Keratinocyte (primary cell): Measurements from ENCODE around the gene B4GAT1. TPM values are rescaled to one million over a fixed set of nuclear protein-coding genes. Genes with fewer than 3 reads are reported as not detected.
A peak's percentile ranks its signal among the peaks of the same experiment; 100 is the strongest.

Experiments used
- DNase-seq: peaks from one replicate; pipeline ENCODE4 v3.0.0-alpha.2; 2011; ENCODE audit warnings: low read depth, missing footprints, low spot score
- FAIRE-seq: peaks from 2 replicates; lab custom pipeline; 2011; peaks lifted over from hg19 to GRCh38; lab: Jason Lieb, UNC
- H2AFZ ChIP-seq: 2 replicates; pipeline ENCODE4 v1.6.0; 2012; ENCODE audit warnings: low read length, control low read depth, inconsistent platforms; ENCODE audit not compliant: control insufficient read depth
- H3K27ac ChIP-seq: 2 replicates; pipeline ENCODE4 v1.5.1; 2011; ENCODE audit warnings: low read length; ENCODE audit not compliant: control insufficient read depth, insufficient read depth
- H3K27me3 ChIP-seq: 3 replicates; pipeline ENCODE4 v1.6.0; 2011; ENCODE audit warnings: low read length; ENCODE audit not compliant: control insufficient read depth, insufficient read depth; ENCODE audit errors: extremely low read depth
- H3K36me3 ChIP-seq, 2 experiments: 2 replicates in 1 of 2; 3 replicates in 1 of 2; pipeline ENCODE4 v1.5.1; 2011; ENCODE audit warnings: low read length in 2 of 2, mild to moderate bottlenecking in 1 of 2; ENCODE audit not compliant: control insufficient read depth in 2 of 2, insufficient read depth in 2 of 2; ENCODE audit errors: extremely low read depth in 1 of 2
- H3K4me1 ChIP-seq: 3 replicates; pipeline ENCODE4 v1.5.1; 2011; ENCODE audit warnings: low read length; ENCODE audit not compliant: control insufficient read depth, insufficient read depth; ENCODE audit errors: extremely low read depth
- H3K4me2 ChIP-seq: 3 replicates; pipeline ENCODE4 v1.6.0; 2011; ENCODE audit warnings: low read depth, low read length; ENCODE audit not compliant: control insufficient read depth, insufficient read depth; ENCODE audit errors: extremely low read depth
- H3K4me3 ChIP-seq, 3 experiments: fragments of 200-600 bp in 1 of 3; sonication (generic) in 1 of 3; 2 replicates in 2 of 3; 3 replicates in 1 of 3; pipeline ENCODE4 v1.5.1; 2011 to 2016; ENCODE audit warnings: low read length in 3 of 3, mild to moderate bottlenecking in 3 of 3, control low read depth in 2 of 3, inconsistent platforms in 1 of 3, low read depth in 1 of 3, mixed read lengths in 1 of 3, mixed run types in 1 of 3, moderate library complexity in 1 of 3; ENCODE audit not compliant: control insufficient read depth in 2 of 3, insufficient read depth in 2 of 3; ENCODE audit errors: extremely low read depth in 1 of 3
- H3K79me2 ChIP-seq: 2 replicates; pipeline ENCODE4 v1.6.0; 2012; ENCODE audit warnings: low read length; ENCODE audit not compliant: control insufficient read depth, insufficient read depth
- H3K9ac ChIP-seq: 3 replicates; pipeline ENCODE4 v1.6.0; 2011; ENCODE audit warnings: low read length; ENCODE audit not compliant: control insufficient read depth, insufficient read depth; ENCODE audit errors: extremely low read depth
- H3K9me1 ChIP-seq: 3 replicates; pipeline ENCODE4 v1.6.0; 2011; ENCODE audit warnings: low read length; ENCODE audit not compliant: control insufficient read depth, insufficient read depth; ENCODE audit errors: extremely low read depth
- H3K9me3 ChIP-seq: 2 replicates; pipeline ENCODE4 v1.5.1; 2012; ENCODE audit warnings: low read depth, low read length; ENCODE audit not compliant: control insufficient read depth
- H4K20me1 ChIP-seq: 3 replicates; pipeline ENCODE4 v1.6.0; 2011; ENCODE audit warnings: low read length; ENCODE audit not compliant: control insufficient read depth, insufficient read depth; ENCODE audit errors: extremely low read depth
- EZH2 ChIP-seq: IDR thresholded peaks from one replicate; pipeline ENCODE4 v1.6.1; 2012; ENCODE audit warnings: inconsistent platforms, mild to moderate bottlenecking, low read length, moderate library complexity
- dilution Hi-C: fragments of 300-500 bp; cut with MboI; formaldehyde crosslinking; loops from one replicate; pipeline ENCODE4 v1.7.0; 2020; ENCODE audit warnings: low sequenced_read_pairs; ENCODE audit not compliant: extremely low pct_ligation_motif_present
- polyA plus RNA-seq, 5 experiments: library from polyadenylated mRNA; depleted of rRNA in 3 of 5; stranded (reverse) in 3 of 5; stranded (forward) in 1 of 5; unstranded in 1 of 5; fragments of >200 nt; gene quantifications; 1 replicate in 1 of 5; 2 replicates in 3 of 5; 3 replicates in 1 of 5; pipeline versions ENCODE4 v1.2.1 to v1.2.3, GENCODE V29; 2011 to 2012; ENCODE audit warnings: missing spikeins in 2 of 5, low read depth in 1 of 5, low replicate concordance in 1 of 5
- TF ChIP-seq, protein P1 (sequence below), 3 experiments: IDR thresholded peaks in 1 of 3; conservative IDR thresholded peaks in 1 of 3; optimal IDR thresholded peaks in 1 of 3; 2 replicates in 2 of 3; 3 replicates in 1 of 3; pipeline versions ENCODE3 to v1.5.1; 2011; ENCODE audit warnings: low read length in 3 of 3, mild to moderate bottlenecking in 3 of 3, moderate library complexity in 2 of 3, control low read depth in 1 of 3, inconsistent platforms in 1 of 3; ENCODE audit not compliant: insufficient read depth in 2 of 3; ENCODE audit errors: extremely low read depth in 1 of 3

Gene B4GAT1
- polyA plus RNA-seq, 1 donor (not counting 4 experiments of a cell fraction or from before 2014, with no cell fraction given) = 5.2 TPM

DNA sequence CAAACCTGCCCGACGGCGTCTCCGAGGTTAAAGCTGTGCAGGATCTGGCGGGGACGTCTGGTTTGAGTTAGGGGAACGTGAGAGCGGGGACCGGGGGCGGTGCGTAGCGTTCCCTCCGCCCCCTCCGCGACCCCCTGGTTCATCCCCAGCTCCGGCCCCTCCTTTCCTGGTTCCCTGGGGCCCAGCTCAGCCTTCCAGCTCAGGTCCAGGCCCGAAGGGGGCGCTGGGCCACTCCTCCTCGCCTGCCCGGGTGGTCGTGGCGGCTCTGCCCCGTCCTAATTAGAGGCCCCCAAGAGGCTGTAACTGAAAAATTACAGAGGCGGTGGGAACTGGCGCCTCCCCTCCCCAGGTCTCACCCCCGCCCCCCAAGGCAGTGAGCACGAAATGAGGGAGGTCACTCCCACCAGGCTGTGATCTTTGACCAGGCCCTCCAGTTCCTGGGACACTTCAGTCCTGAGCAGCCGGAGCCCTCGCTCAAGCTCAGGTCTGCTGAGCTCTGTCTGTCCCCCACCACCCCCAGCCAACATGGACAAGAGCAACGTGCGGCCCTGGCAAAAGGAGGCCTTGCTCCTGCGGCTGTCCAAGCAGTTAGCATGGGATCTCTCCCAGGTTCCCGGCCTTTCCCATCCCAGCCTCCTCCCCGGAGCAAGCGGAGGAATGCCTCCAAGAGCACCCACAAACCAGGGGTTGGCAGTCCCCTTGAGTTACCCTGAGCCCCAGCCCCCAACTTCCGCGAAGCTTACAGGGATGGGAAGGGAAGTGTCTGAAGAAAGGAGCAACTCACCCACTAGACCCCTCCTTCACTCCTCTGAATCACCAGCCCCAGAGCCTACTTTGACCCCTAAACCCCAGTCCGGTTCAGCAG lies 33.9 kb downstream of the B4GAT1 start:
- no peak for FAIRE-seq
- Histone ChIP-seq H3K9me3 (no peaks in the 10 kb centered on the region), H3K4me1 (peaks cover 13% of the 10 kb centered on the region), H3K9me1 (no peaks in the 10 kb centered on the region), H3K4me2 (peak overlapping the region; percentile 77), H3K27me3 (peaks cover 16% of the 10 kb centered on the region), H2AFZ (peak overlapping the region; percentile 86), H3K9ac (peak overlapping the region; percentile 54), H3K36me3 (no peaks in the 10 kb centered on the region), H3K79me2 (no peaks in the 10 kb centered on the region), H3K4me3 (peak overlapping the region in 1 of 3 experiments; percentile 46), H3K27ac (peak overlapping the region; percentile 31), H4K20me1 (no peaks in the 10 kb centered on the region)
- DNase-seq = no peak
- dilution Hi-C loops = no loop called here
- TF ChIP-seq EZH2 = no peak
- TF ChIP-seq, protein P1, sequence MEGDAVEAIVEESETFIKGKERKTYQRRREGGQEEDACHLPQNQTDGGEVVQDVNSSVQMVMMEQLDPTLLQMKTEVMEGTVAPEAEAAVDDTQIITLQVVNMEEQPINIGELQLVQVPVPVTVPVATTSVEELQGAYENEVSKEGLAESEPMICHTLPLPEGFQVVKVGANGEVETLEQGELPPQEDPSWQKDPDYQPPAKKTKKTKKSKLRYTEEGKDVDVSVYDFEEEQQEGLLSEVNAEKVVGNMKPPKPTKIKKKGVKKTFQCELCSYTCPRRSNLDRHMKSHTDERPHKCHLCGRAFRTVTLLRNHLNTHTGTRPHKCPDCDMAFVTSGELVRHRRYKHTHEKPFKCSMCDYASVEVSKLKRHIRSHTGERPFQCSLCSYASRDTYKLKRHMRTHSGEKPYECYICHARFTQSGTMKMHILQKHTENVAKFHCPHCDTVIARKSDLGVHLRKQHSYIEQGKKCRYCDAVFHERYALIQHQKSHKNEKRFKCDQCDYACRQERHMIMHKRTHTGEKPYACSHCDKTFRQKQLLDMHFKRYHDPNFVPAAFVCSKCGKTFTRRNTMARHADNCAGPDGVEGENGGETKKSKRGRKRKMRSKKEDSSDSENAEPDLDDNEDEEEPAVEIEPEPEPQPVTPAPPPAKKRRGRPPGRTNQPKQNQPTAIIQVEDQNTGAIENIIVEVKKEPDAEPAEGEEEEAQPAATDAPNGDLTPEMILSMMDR (optimal IDR thresholded peaks at IDR 0.05 in 1 of 3, IDR thresholded peaks at IDR 0.05 in 1 of 3, conservative IDR thresholded peaks at IDR 0.05 in 1 of 3; ENCODE audit: extremely low read depth in 1 of 3, insufficient read depth in 2 of 3, low read length in 3 of 3) = no peak

DNA sequence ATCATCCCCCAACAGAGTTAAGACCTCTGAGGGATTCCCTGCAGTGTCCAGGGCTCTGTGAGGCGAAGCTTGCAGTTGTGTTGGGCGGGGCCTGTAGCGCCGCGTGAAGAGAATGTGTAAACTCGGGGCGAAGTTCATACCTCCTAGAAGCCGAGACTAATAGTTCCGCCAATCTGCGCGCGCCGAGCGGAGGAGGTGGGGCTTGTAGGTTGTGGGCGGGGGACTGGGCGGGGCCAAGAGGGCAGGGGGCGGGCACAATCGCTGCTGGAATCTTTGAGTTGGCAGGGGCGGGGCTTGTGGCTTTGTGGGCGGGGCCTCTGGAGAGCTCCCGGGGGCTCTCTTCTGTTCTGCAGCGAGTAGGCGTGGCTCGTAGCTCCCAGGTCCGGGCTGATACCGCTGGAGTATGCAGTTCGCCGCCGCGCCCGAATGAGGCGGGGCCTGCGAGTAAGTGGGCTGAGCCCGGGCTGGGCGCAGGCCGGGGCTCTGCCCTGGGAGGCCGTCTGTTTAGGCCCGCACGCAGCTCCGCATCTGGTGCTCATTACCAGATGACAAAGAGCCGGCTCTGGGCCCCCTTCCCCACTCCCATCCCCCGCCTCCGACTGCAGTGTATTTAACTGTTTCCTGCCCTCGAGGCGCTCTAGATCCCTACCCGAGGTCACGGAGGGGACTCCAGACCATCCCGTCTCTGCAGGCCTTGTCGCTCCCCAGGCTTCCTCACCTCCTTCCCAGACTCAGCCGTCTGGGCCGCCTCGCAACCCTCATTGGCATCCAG lies 34.7 kb downstream of the B4GAT1 start:
- Histone ChIP-seq H3K9me3 (no peaks in the 10 kb centered on the region), H3K36me3 (no peaks in the 10 kb centered on the region), H3K27me3 (peaks cover 16% of the 10 kb centered on the region), H3K4me3 (peak overlapping the region; percentile 48 to 86 (median 70)), H4K20me1 (no peaks in the 10 kb centered on the region), H3K79me2 (no peaks in the 10 kb centered on the region), H3K4me2 (peak overlapping the region; percentile 95), H3K9ac (peak overlapping the region; percentile 76), H2AFZ (peak overlapping the region; percentile 97), H3K9me1 (no peaks in the 10 kb centered on the region), H3K27ac (peak overlapping the region; percentile 72), H3K4me1 (peaks cover 5% of the 10 kb centered on the region)
- peak; percentile 29 for FAIRE-seq
- TF ChIP-seq, protein P1 (optimal IDR thresholded peaks at IDR 0.05 in 1 of 3, IDR thresholded peaks at IDR 0.05 in 1 of 3, conservative IDR thresholded peaks at IDR 0.05 in 1 of 3; ENCODE audit: extremely low read depth in 1 of 3, insufficient read depth in 2 of 3, low read length in 3 of 3) = no peak
- no peak for TF ChIP-seq EZH2
- peak; percentile 93 for DNase-seq
- dilution Hi-C loops = no loop called here
